Activated CD4-positive, alpha-beta T cell treated with anti-CD3 and anti-CD28 coated beads, Interleukin-2, Interleukin-4, amounts not matched to agents 100 ng/mL and 50 ng/mL, durations not matched to agents 16 hours and 8 hours (primary cell): ENCODE results near the gene IVNS1ABP.
"Not testable (repeated sequence)": the region's sequence is repeated elsewhere in the genome, so short reads cannot be mapped to it uniquely, and the experiment has no call there.

Source experiments
- DNase-seq: peaks from one replicate; pipeline ENCODE4 v3.0.0-alpha.2; 2020; ENCODE audit warnings: low spot score

Gene IVNS1ABP

DNA sequence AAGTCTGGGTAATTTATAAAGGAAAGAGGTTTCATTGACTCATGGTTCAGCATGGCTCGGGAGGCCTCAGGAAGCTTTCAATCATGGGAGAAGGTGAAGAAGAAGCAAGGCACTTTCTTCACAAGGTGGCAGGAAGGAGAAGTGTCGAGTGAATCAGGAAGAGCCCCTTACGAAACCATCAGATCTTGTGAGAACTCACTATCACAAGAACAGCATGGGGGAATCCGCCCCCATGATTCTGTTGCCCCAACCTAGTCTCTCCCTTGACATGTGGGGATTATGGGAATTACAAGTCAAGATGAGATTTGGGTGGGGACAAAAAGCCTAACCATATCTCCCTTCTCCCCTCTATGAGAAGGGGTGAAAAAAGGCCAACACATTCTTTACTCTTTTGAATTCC lies 11.2 kb upstream of the IVNS1ABP start:
- DNase-seq: no peak

DNA sequence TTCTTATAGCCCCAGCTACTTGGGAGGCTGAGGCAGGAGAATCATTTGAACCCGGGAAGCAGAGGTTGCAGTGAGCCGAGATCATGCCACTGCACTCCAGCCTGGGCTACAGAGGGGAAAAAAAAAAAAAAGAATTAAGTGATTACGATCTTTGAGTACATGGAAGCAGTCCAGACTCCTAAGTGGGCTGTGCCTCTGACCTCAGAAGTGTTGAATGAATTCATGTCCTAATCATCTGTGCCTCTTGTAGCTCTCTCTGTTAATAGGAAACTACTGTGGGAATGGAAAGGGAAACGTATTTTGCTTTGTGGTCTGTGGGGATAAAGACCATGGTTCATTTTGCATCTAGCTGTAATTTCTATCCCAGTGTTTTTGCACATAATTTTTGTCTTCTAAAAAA lies 8.4 kb upstream of the IVNS1ABP start:
- DNase-seq: no peak

DNA sequence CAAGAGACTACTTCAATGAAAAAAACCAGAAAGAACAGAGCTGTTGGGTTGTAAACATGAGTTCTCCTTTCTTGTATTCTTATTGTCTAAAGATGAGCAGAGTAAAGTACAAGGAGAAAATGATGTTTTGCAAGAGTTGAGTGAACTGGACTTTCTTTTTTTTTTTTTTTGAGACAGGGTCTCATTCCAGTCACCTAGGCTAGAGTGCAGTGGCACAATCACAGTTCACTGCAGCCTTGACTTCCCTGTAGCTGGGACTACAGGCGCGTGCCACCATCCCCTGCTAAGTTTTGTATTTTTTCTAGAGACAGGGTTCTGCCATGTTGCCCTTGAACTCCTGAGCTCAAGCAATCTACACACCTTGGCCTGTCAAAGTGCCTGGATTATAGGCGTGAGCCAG lies 7.1 kb upstream of the IVNS1ABP start:
- no peak for DNase-seq

DNA sequence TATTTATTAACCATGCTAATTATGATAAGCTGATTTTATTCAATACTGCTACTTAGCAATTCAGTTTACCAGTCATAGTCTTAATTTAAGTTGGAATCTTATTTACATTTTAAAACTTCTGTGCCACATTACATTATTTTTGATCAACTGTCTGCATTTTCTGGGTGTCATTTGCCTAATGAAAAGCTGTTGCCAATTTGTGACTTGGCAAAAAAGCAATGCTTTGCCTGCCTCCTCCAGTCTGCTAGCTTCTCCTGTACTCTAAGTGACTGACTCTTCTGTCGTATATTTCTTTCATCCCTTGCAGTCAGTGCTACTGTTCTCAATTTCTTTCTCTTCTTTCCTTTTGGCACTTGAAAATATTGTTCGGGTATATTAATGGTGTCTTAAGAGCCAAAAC lies 5.6 kb upstream of the IVNS1ABP start:
- no peak for DNase-seq

DNA sequence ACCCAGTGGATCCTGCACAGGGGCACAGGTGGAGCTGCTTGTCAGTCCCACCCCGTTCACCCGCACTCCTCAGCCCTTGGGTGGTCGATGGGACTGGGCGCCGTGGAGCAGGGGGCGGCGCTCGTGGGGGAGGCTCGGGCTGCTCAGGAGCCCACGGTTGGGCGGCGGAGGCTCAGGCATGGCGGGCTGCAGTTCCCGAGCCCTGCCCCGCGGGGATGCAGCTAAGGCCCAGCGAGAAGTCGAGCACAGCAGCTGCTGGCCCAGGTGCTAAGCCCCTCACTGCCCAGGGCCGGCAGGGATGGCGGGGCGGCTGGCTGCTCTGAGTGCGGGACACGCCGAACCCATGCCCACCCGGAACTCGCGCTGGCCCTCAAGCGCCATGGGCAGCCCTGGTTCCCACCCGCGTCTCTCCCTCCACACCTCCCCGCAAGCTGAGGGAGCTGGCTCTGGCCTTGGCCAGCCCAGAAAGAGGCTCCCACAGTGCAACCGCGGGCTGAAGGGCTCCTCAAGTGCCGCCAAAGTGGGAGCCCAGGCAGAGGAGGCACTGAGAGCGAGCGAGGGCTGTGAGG lies 4.7 kb upstream of the IVNS1ABP start:
- DNase-seq: not testable (repeated sequence)

DNA sequence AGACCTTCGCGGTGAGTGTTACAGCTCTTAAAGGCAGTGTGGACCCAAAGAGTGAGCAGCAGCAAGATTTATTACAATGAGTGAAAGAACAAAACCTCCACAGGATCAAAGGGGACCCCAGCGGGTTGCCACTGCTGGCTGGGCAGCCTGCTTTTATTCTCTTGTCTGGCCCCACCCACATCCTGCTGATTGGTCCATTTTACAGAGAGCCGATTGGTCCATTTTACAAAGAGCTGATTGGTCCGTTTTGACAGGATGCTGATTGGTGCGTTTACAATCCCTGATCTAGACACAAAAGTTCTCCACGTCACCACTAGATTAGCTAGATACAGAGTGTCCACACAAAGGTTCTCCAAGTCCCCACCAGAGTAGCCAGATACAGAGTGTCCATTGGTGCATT lies 4.1 kb upstream of the IVNS1ABP start:
- DNase-seq: not testable (repeated sequence)

DNA sequence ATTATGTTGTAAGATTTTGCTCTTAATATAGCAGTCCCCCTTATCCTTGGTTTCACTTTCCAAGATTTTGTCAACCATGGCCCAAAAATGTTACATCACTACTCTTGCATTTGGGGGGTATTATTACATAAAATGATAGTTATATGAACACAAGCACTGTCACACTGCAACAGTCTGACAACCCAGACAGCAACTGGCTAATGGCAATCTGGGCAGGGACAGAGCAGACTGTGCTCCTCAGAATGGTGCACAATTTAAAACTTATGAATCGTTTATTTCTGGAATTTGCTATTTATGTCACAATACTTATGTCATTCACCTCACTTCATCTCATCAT lies 2.1 kb upstream of the IVNS1ABP start:
- no peak for DNase-seq

DNA sequence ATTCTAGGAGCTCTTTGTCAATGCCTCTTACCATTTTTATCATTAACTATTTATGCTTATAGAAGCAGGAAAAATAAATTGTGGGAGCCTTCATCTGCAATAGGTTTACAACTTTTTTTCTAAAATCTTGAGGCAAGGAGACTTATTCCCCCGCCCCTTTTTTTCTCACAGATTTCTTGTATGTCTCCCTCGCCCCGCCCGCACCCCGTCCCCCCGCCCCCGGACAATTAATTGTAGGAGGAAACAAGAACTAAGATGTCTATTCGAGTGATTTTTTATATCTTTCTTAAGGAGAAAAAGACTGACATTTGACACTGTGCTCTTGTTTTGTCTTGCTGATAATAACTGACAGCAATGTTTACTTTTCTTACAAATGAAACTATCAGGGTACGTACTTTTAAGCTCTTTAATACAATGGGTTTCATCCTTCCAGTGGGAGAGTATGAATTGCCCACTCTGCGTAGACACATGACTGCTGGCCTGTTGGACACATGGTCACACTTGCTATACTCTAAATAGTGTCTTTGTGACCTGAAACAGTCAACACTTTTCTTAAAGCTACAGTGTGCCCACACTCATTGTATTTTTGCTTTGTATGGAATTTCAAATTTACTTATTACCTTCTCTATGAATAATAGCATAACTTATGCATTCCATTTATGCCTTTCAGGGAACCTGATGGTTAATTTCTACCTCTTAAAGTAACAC lies 1.5 kb upstream of the IVNS1ABP start:
- DNase-seq: no peak

DNA sequence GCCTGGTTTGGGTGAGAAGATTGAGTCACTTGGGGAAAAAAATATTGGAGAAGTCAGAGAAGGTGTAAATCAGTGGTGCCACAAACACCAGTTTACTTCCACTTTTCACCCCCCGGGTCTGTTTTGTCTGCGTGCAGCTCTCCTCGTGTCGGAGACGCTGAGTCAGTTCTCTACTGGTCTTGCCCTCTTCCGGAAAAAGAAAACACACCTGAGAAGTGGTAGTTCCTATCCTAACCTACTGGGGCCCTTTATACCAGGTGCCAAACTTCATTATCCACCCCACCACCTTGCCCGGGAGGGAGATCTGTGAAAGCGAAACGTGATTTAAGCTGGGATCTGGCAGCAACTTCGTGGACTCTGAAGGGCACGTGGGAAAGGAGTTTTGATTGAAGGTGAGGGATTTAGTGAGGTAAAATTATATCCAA lies 855 bp upstream of the IVNS1ABP start:
- DNase-seq: peak; percentile 76

DNA sequence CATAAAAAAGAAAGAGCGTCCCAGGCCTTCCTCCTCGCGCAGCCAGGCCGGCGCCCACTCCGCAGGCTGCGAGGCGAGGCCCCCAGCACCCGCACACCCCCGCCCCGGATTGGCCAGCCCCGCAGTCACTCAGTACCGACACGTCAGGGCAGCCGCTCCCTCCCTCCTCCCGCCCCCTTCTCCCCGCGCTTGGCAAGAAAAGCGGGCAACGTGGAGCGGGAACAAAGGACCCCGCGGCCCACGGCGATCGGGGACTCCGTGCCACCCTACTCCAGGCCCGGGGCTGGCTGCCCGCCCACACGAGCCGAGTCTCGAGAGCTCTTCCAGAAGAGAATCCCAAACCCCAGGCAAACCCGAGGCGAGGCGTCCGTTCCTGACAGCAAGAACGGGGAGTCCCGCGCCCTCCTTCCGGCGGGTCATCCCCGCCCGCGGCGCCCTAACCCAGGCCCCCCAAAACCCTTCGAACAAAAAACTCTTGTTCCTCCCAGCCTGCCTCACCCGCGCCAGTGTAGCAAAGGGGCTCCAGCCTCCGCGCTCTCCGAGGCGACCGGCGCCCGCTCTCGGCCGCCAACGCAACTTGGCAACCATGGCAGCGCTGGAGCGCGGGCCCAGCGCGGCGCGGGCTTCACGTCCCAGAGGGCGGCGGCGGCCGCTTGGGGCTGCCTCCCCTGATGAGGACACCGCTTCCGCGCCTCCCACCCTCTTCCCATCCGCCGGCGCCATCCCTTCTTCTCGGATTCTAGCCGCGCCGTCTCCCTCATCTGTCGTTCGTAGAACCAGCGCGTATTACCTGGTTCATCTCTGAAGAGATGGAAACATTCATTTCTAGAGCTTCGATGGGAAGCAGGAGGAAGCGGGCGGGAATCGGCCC lies 645 bp downstream of the IVNS1ABP start:
- DNase-seq: peak; percentile 93

DNA sequence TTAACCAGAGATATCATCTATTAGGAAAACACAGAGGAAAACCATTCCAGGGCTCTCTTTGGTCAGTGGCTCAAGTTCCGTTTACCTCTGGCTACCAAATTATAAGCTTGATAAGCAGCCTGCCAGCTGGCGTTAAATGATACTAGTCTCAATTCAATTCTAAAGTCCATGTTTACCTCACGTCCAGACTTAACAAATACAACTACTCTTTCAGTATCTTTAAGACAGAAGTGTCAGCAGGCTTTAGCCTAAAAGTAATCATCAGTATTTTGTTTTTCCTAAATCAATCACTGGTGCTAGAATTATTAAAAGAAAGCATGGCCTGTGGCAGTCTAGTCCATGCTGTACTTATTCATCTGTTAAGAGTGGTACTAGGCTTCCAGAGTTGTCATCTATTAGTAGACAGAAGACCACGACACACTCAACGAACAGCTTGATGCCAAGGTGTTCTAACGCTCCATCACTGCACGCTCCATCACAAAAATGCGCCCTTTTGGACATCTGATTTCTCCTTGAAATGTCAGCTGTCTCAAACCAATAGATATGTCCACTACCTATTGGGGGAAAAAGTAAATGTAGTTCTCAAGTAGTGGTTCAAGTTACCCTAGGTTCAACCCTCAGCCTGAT lies 1.5 kb downstream of the IVNS1ABP start:
- peak; percentile 7 for DNase-seq

DNA sequence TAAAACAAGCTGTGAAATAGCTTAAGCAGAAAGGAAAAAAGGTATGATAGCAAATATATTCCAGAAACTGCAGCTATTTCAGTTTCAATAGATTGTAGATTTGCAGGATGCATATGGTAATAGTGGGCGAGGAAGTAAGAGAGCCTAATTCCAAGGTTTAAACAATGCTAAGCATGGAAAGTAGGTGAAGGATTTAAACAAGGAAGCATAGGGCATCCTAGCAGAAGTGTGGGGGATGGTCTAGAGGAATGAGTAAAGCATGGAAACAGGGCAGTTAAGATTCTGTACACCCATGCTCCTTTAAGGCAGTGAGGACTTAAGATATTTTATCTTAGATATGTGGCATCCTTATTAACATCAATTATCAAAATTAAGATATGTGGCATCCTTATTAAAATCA lies 2.6 kb downstream of the IVNS1ABP start:
- no peak for DNase-seq

DNA sequence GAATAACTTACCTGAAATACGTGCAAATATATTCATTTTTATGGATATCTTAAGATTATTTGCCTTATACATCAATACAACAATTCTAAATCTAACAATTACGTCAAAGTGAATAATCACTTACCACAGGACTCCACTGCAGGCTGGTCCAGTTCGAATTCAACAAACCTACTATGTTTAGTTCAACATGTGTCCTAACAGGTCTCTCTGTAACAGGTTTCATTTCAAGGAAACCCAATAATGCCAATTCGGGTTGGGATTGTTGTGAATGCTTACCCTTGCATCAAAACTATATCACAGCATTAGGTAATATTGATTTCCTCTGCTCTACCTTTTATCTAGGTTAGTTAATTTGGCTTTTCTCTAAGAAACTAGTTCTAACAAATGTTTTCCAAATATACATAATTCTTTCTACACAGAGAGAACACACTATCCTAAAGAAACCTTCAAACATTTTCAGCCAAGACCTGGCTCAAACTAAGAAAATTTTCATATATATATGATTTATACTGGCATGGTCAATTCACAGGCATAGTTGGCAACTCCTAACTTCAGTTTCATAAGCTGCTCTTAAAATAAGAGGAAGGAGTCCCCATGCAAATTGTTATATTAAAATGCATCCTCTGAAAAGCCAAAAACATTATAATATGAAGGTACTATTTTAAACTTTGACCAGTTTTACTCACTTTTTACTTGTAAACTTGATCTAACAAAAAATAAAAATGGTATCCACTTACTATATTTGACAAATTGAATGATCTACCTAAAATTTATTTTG lies 4.5 kb downstream of the IVNS1ABP start:
- no peak for DNase-seq

DNA sequence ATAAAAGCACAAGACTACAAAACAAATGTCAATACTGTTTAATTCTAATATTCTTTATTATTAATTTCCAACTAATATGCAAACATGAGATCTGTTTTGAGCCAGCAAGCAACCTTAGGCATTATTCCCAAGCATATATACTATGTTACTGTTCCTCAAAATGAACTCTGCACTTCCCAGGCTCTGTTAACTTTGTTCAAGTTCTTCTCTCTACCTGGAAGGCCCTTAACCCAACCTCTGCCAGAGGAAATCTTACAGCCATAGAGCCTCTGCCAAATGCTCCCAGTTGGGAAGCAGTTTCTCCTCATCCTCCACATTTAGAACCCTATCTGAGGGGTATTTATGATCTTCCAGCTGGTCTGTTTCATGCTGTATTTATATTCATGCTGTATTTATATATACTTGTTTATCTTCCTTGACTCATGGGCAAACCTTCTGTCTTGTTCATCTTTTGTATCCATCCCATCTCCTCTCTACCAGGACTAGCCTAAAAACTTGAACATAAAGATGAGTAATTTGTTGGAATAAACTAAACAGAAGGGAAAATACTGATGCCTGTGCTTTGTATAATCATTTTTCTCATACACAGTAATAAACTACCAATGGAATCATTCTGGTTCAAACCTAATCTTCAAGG lies 5.3 kb downstream of the IVNS1ABP start:
- DNase-seq: no peak

DNA sequence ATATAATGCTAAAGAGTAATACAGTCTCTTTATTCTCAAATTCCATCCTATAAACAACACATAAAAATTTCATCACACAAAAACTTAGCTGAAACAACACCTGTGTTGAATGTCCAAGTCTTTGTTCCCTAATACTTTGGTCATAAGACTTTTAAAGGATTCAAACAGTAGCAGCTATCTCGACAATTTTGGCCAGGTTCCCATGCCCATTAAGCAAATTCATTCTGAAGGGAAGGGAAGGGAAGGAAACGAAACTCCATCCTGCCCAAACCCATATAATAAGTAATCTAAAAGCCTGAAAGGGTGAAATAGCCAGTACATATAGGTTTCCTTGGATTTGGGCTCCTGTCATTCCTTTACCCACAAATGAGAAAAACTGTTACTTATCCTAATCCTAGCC lies 7.5 kb downstream of the IVNS1ABP start:
- no peak for DNase-seq

DNA sequence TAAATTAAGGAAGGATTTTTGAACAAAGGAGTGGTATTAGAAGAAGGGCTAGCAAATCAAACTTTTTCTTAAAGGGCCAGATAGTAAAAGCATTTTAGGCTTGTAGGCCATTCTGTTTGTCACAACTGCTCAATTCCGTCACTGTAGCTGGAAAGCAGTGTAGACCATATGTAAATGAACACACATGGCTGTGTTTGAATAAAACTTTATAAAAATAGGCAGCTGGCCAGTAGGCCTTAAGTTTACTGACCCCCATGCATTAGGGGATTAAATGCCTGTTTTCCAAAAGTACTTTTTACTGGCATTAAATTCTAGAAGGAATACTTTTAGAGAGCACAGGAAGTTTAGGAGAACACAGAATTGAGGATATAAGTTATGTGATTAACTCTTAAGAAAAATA lies 8.9 kb downstream of the IVNS1ABP start:
- no peak for DNase-seq

DNA sequence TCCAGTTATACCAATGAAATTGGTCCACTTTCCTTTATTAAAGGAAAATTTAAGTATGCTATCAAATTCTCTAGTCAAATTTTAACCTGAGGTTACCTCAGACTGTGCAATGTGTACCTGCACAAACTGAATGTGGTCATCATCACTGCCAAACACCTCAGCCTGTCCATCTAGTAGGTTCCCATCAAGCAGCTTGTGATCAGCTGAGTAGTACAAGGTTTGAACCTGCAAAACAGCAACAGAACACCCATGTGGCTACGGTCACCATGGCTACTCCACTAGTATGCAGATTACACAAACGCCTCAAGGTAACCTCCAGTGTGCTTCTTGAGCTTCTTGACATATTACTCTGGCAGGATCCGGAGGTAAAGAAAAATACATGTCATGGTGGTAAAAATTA lies 11.6 kb downstream of the IVNS1ABP start:
- no peak for DNase-seq

DNA sequence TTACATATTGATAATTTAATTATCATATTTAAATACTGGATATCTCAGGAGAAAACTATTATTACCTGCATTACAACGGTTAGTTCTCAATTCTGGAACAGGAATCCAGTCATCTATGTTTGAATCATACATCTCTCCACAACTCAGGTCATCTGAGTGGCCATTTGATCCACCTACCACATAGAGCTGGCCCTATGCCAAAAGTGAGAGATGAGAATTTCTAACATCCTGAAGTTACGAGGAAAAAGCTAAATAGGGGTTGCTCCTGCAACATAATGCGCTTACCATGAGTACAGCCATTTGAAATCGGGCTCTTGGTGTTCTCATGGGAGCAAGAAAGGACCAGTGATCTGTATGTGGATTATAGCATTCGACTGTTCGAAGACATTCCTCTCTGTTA lies 16.9 kb downstream of the IVNS1ABP start:
- no peak for DNase-seq

DNA sequence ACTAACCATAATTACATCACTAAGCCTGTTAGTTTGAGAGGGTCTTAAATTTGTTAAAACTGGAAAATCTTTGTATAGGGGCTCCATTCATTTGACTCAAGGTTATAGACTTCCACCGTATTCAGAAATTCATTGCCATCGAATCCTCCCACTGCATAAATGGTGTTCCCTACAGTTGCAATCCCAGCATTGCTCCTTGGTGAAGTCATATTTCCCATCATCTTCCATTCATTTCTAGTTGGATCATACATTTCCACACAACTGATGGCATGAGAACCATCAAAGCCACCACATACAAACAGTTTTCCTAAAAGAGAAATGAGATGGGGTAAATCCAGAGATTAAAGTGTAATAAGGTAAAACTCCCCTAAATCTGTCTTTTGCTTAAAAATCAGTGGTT lies 19.1 kb downstream of the IVNS1ABP start:
- no peak for DNase-seq

DNA sequence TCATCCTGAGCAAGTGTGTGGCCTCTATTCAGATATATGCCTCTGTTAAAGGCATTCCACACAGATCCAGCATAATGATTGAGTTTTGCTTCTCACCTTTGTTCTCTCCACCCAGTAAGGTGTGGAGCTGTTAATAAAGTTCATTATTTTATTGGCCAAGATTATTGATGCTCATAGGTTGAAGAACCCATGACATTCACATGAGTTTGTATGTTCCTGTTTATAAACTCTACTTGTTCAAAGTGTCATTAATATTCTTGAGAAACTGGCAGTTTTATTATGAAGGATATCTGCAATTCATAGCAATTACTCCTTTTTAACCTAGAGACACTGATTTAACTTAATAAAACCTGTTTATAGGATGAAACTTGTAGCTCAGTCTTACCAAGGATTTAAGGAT lies 22.0 kb downstream of the IVNS1ABP start:
- no peak for DNase-seq

DNA sequence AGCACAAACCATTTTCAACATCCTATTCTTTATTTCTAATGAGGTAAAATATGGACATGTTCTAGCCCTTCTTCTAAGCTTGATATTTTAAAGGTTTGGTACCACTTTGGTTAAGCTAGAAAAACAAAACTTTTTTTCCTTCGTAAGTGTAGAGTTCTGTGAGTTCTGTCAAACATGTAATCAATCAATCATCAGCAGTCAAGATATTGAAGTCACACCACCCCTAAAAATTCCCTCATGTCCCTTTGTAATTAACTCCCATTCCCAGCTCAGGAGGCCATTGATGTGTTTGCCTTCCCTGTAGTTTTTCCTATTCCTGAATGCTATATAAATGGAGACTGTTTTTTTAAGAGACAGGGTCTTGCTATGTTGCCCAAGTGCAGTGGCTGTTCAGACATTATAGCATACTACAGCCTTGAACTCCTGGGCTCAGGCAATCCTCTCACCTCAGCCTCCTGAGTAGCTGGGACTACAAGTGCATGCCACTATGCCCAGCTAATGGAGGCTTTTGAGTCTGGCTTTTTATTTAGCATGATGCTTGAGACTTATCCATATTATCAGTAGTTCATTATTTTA lies 23.0 kb downstream of the IVNS1ABP start:
- DNase-seq: no peak
